GM21526 (cell line): ENCODE measurements around the gene CBX1.
A peak's percentile ranks its signal among the peaks of the same experiment; 100 is the strongest.
"Not testable (repeated sequence)": the region's sequence is repeated elsewhere in the genome, so short reads cannot be mapped to it uniquely, and the experiment has no call there.

Experiments used
- ATAC-seq: cut with Tn5 transposase; IDR thresholded peaks from one replicate; pipeline ENCODE4 v1.9.1; 2021; ENCODE audit warnings: moderate library complexity; ENCODE audit not compliant: unreplicated experiment, low FRiP score

CBX1 gene

GRCh38 chr17:48123776-48124388, 22.6 kb upstream of the CBX1 start:
- no peak for ATAC-seq

- no peak for ATAC-seq
Measured at GRCh38 chr17:48123111-48123510, 21.8 kb upstream of the CBX1 start.

- no peak for ATAC-seq
Measured at GRCh38 chr17:48122665-48123045, 21.4 kb upstream of the CBX1 start.

GRCh38 chr17:48121923-48122664, 20.8 kb upstream of the CBX1 start:
- ATAC-seq = no peak

- ATAC-seq = no peak
Measured at GRCh38 chr17:48113201-48113676, 12.0 kb upstream of the CBX1 start.

- no peak for ATAC-seq
Measured at GRCh38 chr17:48111937-48112241, 10.6 kb upstream of the CBX1 start.

GRCh38 chr17:48110761-48111160, 9.5 kb upstream of the CBX1 start:
- no peak for ATAC-seq

- peak; percentile 68 for ATAC-seq
Measured at GRCh38 chr17:48107137-48108055, 6.1 kb upstream of the CBX1 start, which contains the start of gene SNX11. Gene SNX11, plus strand, starts transcription at chr17:48107766. Its CDS starts 4,278 bp downstream, at chr17:48112044.

GRCh38 chr17:48106802-48107136, 5.5 kb upstream of the CBX1 start:
- ATAC-seq = no peak

GRCh38 chr17:48104440-48104839, 3.2 kb upstream of the CBX1 start:
- ATAC-seq = no peak

GRCh38 chr17:48102798-48103715, 1.8 kb upstream of the CBX1 start:
- no peak for ATAC-seq

- ATAC-seq = no peak
Measured at GRCh38 chr17:48102043-48102750, 919 bp upstream of the CBX1 start.

- ATAC-seq = no peak
Measured at GRCh38 chr17:48100591-48101011, 677 bp downstream of the CBX1 start.

GRCh38 chr17:48100160-48100559, 1.1 kb downstream of the CBX1 start:
- ATAC-seq = no peak

- ATAC-seq = no peak
Measured at GRCh38 chr17:48095611-48096010, 5.7 kb downstream of the CBX1 start.

- ATAC-seq = no peak
Measured at GRCh38 chr17:48093341-48094045, 7.8 kb downstream of the CBX1 start.

- no peak for ATAC-seq
Measured at GRCh38 chr17:48084932-48085331, 16.3 kb downstream of the CBX1 start.

GRCh38 chr17:48081858-48082257, 19.4 kb downstream of the CBX1 start:
- no peak for ATAC-seq

GRCh38 chr17:48077152-48077551, 24.1 kb downstream of the CBX1 start:
- not testable (repeated sequence) for ATAC-seq
